OCI-LY7 (cell line): ENCODE results near the gene HBM.

Experiments used
- EZH2phosphoT487 ChIP-seq: fragments of 200-600 bp; sonication (generic); IDR thresholded peaks from 2 replicates; pipeline ENCODE4 v1.6.1; 2018; ENCODE audit warnings: low read depth, borderline replicate concordance, mild to moderate bottlenecking, mixed run types, antibody characterized with exemption, low read length, moderate library complexity, mixed read lengths
- TF ChIP-seq, protein P1 (sequence below): fragments of 200-600 bp; sonication (generic); conservative IDR thresholded peaks from 2 replicates; pipeline ENCODE4 v1.5.1; 2014; ENCODE audit warnings: mild to moderate bottlenecking, antibody characterized with exemption, low read length, moderate library complexity, mixed read lengths

DNA sequence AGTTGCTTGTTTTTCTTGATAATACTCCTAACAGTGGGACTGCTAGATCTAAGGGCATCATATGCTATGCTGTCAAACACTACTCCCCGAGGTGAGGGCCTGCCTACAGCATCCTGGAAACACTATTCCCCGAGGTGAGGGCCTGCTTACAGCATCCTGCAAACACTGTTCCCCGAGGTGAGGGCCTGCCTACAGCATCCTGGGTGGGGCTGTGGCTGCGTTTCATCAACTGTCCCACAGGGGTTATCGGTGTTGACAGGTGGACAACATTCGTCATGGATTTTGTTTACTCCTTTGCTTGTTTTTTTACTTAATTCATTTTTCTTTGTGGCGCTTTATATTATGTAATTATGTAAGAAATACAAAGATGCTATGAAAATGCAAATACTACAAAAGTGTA is 49.8 kb upstream of the HBM start:
- TF ChIP-seq, protein P1, sequence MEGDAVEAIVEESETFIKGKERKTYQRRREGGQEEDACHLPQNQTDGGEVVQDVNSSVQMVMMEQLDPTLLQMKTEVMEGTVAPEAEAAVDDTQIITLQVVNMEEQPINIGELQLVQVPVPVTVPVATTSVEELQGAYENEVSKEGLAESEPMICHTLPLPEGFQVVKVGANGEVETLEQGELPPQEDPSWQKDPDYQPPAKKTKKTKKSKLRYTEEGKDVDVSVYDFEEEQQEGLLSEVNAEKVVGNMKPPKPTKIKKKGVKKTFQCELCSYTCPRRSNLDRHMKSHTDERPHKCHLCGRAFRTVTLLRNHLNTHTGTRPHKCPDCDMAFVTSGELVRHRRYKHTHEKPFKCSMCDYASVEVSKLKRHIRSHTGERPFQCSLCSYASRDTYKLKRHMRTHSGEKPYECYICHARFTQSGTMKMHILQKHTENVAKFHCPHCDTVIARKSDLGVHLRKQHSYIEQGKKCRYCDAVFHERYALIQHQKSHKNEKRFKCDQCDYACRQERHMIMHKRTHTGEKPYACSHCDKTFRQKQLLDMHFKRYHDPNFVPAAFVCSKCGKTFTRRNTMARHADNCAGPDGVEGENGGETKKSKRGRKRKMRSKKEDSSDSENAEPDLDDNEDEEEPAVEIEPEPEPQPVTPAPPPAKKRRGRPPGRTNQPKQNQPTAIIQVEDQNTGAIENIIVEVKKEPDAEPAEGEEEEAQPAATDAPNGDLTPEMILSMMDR = no peak
- no peak for TF ChIP-seq EZH2phosphoT487
